Measurements from ENCODE around the gene GATA5.

DNA sequence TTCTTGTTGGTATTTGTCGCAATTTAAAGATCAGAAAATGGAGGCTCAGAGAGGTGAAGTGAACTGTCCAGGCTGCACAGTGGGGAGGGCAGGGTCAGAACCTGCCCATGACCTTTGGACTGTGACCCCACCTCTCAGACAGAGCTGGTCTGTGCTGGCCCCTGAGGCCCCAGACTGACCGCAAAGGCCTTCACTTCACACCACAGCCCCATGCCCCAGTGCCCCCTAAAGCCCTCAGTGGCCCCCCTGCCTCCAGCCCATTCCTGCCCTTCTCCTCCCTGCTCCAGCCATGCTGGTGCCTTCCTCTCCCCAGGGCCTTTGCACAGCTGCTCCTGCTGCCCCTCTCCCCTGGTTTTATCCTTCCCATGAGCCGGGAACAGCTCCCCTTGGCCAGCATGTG lies 39.1 kb downstream of the GATA5 start:
- no peak for TF ChIP-seq RAD21 (IDR thresholded peaks at IDR 0.05; ENCODE audit: low read depth)
- no peak for TF ChIP-seq EP300 (IDR thresholded peaks at IDR 0.05; ENCODE audit: borderline replicate concordance)
- TF ChIP-seq TEAD4 (IDR thresholded peaks at IDR 0.05), result no peak
- TF ChIP-seq MAX (IDR thresholded peaks at IDR 0.05), result no peak
- TF ChIP-seq NFIC (IDR thresholded peaks at IDR 0.05), result no peak
- no peak for TF ChIP-seq EGR1 (IDR thresholded peaks at IDR 0.05)
- no peak for TF ChIP-seq CEBPB (IDR thresholded peaks at IDR 0.05)
- TF ChIP-seq TCF12 (IDR thresholded peaks at IDR 0.05; ENCODE audit: low read depth), result no peak
- no peak for TF ChIP-seq YY1 (IDR thresholded peaks at IDR 0.05; ENCODE audit: low read depth)
- TF ChIP-seq, protein P1, sequence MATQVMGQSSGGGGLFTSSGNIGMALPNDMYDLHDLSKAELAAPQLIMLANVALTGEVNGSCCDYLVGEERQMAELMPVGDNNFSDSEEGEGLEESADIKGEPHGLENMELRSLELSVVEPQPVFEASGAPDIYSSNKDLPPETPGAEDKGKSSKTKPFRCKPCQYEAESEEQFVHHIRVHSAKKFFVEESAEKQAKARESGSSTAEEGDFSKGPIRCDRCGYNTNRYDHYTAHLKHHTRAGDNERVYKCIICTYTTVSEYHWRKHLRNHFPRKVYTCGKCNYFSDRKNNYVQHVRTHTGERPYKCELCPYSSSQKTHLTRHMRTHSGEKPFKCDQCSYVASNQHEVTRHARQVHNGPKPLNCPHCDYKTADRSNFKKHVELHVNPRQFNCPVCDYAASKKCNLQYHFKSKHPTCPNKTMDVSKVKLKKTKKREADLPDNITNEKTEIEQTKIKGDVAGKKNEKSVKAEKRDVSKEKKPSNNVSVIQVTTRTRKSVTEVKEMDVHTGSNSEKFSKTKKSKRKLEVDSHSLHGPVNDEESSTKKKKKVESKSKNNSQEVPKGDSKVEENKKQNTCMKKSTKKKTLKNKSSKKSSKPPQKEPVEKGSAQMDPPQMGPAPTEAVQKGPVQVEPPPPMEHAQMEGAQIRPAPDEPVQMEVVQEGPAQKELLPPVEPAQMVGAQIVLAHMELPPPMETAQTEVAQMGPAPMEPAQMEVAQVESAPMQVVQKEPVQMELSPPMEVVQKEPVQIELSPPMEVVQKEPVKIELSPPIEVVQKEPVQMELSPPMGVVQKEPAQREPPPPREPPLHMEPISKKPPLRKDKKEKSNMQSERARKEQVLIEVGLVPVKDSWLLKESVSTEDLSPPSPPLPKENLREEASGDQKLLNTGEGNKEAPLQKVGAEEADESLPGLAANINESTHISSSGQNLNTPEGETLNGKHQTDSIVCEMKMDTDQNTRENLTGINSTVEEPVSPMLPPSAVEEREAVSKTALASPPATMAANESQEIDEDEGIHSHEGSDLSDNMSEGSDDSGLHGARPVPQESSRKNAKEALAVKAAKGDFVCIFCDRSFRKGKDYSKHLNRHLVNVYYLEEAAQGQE (IDR thresholded peaks at IDR 0.05; ENCODE audit: low read depth), result no peak
- TF ChIP-seq CREB1 (IDR thresholded peaks at IDR 0.05; ENCODE audit: low read depth), result no peak
- TF ChIP-seq TAF1 (IDR thresholded peaks at IDR 0.05; ENCODE audit: low read depth), result no peak
- no peak for TF ChIP-seq FOXM1 (IDR thresholded peaks at IDR 0.05; ENCODE audit: borderline replicate concordance, low read depth)
